Neural crest cell (in vitro differentiated cells): Measurements from ENCODE around the gene OLFML2A. TPM values are rescaled to one million over a fixed set of nuclear protein-coding genes. Genes with fewer than 3 reads are reported as not detected.

Source experiments
- DNase-seq: peaks from one replicate; pipeline ENCODE4 v3.0.0; 2021; ENCODE audit warnings: low read depth, mixed read lengths, low spot score
- H3K27ac Mint-ChIP-seq: one replicate; pipeline ENCODE4 v1.8.0; 2021; ENCODE audit warnings: mild to moderate bottlenecking, mixed read lengths; ENCODE audit not compliant: unreplicated experiment
- H3K27me3 Mint-ChIP-seq: 2 replicates; pipeline ENCODE4 v1.8.0; 2021; ENCODE audit warnings: low read depth, mild to moderate bottlenecking, mixed read lengths
- H3K36me3 Mint-ChIP-seq: 2 replicates; pipeline ENCODE4 v1.8.0; 2021; ENCODE audit warnings: low read depth, mild to moderate bottlenecking, mixed read lengths
- H3K4me1 Mint-ChIP-seq: 2 replicates; pipeline ENCODE4 v1.8.0; 2021; ENCODE audit warnings: mixed read lengths
- H3K4me3 Mint-ChIP-seq: one replicate; pipeline ENCODE4 v1.8.0; 2021; ENCODE audit warnings: mild to moderate bottlenecking, mixed read lengths
- H3K9me3 Mint-ChIP-seq: 2 replicates; pipeline ENCODE4 v1.8.0; 2021; ENCODE audit warnings: mixed read lengths
- total RNA-seq: library from RNA; stranded (reverse); gene quantifications from 2 replicates; pipeline ENCODE4 v1.2.1, GENCODE V29; 2021
- TF ChIP-seq, protein P1 (sequence below): fragments of 200-600 bp; sonication (generic); conservative IDR thresholded peaks from 2 replicates; pipeline ENCODE4 v1.5.0; 2021; ENCODE audit warnings: antibody characterized with exemption, mild to moderate bottlenecking

The OLFML2A gene
- total RNA-seq, 1 donor from 2014 or later, result 0.14 TPM

DNA sequence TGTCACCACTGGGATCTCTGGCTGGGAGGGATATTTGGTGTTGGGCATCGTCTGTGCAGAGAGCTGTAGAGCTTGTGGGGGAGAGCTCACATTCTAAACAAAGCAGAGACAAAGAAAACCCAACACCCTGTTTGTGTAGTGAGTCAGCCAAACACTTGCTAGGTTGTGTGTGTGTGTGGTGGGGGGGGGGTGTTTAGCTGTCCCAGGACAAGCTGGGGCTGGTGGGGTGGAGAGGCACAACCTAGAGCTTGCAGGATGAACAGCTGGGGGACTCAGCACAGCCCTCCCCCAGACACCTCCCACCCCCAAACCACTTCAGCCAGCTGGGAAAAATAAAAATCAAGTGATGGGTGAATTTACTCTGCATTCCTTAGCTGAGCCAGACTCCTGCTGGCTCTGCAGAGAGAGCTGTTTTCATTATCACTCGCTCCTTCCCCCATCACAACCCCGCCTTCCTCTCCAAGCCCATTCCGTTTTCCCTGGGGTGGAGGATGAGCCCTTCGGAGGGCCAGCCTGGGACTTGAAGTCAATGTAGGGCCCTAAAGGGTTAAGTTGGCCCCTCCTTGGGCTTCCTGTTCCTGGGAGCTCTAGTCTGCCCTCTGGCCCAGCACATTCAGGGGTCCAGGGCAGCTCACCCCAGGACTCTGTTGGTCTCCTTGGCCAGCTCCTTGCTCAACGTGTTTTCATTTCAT, 2.6 kb downstream of the OLFML2A start:
- no peak overlapping the region for H3K27ac Mint-ChIP-seq
- no peak for DNase-seq
- H3K4me3 Mint-ChIP-seq, result peak overlapping the region; percentile 78
- peaks cover 24% of the 10 kb centered on the region for H3K4me1 Mint-ChIP-seq
- TF ChIP-seq, protein P1, sequence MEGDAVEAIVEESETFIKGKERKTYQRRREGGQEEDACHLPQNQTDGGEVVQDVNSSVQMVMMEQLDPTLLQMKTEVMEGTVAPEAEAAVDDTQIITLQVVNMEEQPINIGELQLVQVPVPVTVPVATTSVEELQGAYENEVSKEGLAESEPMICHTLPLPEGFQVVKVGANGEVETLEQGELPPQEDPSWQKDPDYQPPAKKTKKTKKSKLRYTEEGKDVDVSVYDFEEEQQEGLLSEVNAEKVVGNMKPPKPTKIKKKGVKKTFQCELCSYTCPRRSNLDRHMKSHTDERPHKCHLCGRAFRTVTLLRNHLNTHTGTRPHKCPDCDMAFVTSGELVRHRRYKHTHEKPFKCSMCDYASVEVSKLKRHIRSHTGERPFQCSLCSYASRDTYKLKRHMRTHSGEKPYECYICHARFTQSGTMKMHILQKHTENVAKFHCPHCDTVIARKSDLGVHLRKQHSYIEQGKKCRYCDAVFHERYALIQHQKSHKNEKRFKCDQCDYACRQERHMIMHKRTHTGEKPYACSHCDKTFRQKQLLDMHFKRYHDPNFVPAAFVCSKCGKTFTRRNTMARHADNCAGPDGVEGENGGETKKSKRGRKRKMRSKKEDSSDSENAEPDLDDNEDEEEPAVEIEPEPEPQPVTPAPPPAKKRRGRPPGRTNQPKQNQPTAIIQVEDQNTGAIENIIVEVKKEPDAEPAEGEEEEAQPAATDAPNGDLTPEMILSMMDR, result no peak
- no peaks in the 10 kb centered on the region for H3K36me3 Mint-ChIP-seq
- H3K27me3 Mint-ChIP-seq, result peaks cover 42% of the 10 kb centered on the region
- H3K9me3 Mint-ChIP-seq, result no peaks in the 10 kb centered on the region

DNA sequence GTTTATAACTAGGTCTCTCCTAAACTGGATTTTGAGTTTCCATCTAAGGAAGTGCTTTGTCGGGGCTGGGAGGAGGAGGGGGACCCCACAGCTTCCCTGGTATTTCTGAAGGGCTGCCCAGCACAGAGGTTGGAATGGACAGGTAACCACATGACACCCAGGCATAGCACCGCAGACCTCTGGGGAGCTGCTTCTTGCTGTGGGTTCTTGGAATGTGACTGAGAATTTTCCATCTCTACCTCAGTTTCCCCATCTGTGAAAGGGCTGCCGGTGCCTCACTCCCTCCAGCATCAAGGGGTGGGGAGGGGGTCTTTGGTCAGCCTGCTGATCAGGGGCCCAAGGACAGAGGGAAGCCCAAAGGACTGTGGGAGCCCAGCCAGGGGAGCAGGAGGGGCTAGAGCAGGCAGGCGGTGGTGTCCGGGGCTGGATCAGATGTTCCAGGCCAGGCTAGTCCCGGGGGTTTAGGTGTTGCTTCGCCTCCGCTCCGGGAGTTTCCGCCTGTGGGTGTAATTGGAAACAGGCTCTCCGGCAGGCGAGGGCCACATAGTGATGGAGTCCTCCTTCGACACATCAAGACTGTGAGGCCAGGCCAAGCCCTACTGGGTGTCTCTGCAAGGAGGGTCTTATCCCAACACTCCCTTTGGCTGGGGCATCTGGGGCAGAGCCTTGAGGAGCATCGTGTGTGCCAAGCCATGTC, 3.3 kb downstream of the OLFML2A start:
- TF ChIP-seq, protein P1, result no peak
- H3K36me3 Mint-ChIP-seq, result no peaks in the 10 kb centered on the region
- no peaks in the 10 kb centered on the region for H3K9me3 Mint-ChIP-seq
- no peak for DNase-seq
- peak overlapping the region; percentile 78 for H3K4me3 Mint-ChIP-seq
- peaks cover 36% of the 10 kb centered on the region for H3K27me3 Mint-ChIP-seq
- H3K27ac Mint-ChIP-seq, result no peak overlapping the region
- peaks cover 21% of the 10 kb centered on the region for H3K4me1 Mint-ChIP-seq

DNA sequence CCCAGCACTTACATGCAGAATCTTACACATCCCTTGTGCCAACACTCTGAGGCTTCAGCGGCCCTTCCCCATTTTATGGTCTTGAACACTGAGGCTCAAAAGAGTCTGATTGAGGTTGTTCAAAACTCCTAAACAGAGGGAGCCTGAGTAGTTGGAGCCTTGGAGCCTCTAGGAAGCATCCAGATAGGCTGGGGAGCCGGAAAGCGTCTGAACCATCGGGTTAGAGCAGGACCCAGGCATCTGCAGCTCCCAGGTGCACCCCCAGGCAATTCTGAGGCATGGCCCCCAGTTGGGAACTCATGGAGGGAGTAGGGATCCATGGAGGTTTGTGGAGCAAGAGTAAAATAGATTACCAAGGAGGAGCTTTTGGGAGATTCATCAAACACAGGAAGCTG, 3.8 kb downstream of the OLFML2A start:
- no peak for DNase-seq
- peaks cover 21% of the 10 kb centered on the region for H3K4me1 Mint-ChIP-seq
- H3K4me3 Mint-ChIP-seq, result no peak overlapping the region
- peaks cover 32% of the 10 kb centered on the region for H3K27me3 Mint-ChIP-seq
- H3K36me3 Mint-ChIP-seq, result no peaks in the 10 kb centered on the region
- TF ChIP-seq, protein P1, result no peak
- no peaks in the 10 kb centered on the region for H3K9me3 Mint-ChIP-seq
- no peak overlapping the region for H3K27ac Mint-ChIP-seq

DNA sequence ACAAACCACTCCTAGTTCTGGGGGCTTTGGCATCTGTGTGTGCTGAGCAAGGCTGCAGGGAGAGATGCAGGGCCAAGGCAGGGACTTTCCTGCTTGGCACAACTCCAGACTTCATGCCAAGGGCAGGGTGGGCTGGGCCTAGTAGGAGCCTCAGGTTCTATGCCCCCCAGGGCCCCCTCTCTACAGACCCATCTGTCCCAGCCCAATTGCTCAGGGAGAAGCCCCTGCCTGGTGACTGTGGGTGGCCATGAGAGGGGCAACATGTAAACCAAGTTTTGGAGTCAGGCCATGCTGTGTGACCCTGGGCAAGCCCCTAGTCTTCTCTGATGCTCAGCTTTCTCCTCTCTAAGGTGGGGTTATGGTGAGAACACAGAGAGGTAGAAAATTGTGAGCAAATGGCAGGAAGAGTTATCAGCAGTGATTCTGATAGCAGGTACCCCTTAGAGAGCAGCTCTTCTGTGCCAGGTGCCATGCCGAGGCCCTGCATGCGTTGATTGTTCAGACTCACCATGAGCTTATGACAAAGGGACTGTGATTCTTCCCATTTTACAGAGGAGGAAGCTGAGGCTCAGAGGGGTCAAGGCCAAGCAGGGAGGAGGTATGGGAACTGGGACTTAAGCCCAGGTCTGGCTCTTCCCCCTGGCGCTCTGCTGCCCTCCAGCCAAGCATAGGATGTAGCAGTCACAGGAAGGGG, 5.2 kb downstream of the OLFML2A start:
- Mint-ChIP-seq H3K4me1 (peaks cover 12% of the 10 kb centered on the region), H3K36me3 (no peaks in the 10 kb centered on the region), H3K27ac (no peak overlapping the region), H3K4me3 (no peak overlapping the region), H3K9me3 (no peaks in the 10 kb centered on the region), H3K27me3 (peaks cover 21% of the 10 kb centered on the region)
- DNase-seq, result no peak
- TF ChIP-seq, protein P1, result no peak

DNA sequence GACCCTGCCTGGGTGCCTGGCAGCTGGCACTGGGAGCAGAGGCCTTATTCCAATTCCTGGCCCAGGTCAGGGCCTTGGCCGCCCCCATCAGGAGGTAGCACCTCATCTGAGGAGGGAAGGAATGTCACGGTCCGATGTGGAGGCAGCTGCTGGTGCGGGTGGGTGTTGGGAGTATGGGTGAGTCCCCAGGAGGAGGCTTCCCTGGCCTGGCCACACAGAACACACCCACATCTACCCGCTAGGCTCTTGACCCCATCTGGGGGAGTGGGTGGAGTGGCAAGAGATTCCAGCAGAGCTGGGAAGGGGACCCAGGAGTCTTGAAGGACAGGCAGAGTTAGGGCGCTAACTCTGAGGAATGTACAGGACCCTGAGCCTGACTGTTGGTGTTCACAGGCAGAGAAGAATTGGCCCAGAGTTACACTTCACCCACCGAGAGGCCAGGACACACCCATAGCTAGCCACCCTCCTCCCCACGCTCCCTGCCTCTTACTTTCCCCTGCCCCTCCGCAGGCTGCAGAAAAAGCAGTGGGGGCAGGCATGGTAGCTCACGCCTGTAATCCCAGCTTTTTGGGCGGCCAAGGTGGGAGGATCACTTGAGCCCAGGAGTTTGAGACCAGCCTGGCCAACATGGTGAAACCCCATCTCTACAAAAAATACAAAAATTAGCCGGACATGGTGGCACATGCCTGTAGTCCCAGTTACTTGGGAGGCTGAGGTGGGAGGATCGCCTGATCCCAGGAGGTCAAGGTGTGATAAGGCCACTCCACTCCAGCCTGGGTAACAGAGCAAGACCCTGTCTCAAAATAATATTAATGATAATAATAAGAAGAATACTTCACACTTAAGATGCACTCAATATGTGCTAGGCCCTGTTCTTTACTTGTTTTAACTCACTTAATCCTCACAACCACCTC, 6.0 kb downstream of the OLFML2A start:
- H3K27ac Mint-ChIP-seq, result no peak overlapping the region
- H3K27me3 Mint-ChIP-seq, result peaks cover 14% of the 10 kb centered on the region
- TF ChIP-seq, protein P1, result no peak
- no peak overlapping the region for H3K4me3 Mint-ChIP-seq
- H3K36me3 Mint-ChIP-seq, result no peaks in the 10 kb centered on the region
- no peaks in the 10 kb centered on the region for H3K9me3 Mint-ChIP-seq
- H3K4me1 Mint-ChIP-seq, result peaks cover 12% of the 10 kb centered on the region
- DNase-seq, result no peak
